GM12872 (cell line): Measurements from ENCODE around the gene VSX2.

Experiments
- TF ChIP-seq, protein P1 (sequence below): IDR thresholded peaks from 3 replicates; pipeline ENCODE4 v1.5.1; 2011; ENCODE audit warnings: low read depth, mild to moderate bottlenecking, low read length, moderate library complexity; ENCODE audit not compliant: insufficient read depth

The VSX2 gene

DNA sequence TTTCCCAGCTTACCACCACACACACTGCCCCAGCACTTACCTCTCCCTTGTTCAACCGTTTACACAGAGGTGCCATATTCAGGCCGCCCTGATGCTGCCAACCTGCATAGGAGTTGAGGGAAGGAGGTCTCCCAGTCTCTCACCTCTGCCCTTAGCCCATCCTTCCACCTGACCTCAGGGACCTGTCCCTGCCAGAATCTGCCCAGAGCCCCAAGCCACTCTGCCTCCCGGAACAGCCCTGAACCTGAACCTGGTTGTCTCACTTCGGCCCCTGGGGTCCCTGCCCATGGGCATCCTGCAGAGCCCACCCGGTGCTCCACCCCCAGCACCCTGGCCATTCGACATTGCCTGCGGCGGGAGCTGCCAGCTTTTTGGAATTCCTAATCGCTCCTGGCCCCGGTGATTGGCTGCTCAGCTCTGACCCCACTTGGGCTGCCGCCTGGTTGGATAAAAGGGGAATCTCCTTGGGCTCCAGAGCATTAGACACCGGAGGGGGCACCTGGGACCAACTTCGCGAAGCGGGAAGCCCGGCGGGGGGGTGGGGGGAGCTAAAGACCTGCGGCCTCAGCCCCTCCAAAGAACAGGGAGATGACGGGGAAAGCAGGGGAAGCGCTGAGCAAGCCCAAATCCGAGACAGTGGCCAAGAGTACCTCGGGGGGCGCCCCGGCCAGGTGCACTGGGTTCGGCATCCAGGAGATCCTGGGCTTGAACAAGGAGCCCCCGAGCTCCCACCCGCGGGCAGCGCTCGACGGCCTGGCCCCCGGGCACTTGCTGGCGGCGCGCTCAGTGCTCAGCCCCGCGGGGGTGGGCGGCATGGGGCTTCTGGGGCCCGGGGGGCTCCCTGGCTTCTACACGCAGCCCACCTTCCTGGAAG lies at the start of gene VSX2:
VSX2 (plus strand) TSS at position 476 of the 874 bp plus-strand sequence; CDS start at position 589, 113 bp downstream.
- TF ChIP-seq, protein P1, sequence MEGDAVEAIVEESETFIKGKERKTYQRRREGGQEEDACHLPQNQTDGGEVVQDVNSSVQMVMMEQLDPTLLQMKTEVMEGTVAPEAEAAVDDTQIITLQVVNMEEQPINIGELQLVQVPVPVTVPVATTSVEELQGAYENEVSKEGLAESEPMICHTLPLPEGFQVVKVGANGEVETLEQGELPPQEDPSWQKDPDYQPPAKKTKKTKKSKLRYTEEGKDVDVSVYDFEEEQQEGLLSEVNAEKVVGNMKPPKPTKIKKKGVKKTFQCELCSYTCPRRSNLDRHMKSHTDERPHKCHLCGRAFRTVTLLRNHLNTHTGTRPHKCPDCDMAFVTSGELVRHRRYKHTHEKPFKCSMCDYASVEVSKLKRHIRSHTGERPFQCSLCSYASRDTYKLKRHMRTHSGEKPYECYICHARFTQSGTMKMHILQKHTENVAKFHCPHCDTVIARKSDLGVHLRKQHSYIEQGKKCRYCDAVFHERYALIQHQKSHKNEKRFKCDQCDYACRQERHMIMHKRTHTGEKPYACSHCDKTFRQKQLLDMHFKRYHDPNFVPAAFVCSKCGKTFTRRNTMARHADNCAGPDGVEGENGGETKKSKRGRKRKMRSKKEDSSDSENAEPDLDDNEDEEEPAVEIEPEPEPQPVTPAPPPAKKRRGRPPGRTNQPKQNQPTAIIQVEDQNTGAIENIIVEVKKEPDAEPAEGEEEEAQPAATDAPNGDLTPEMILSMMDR = no peak

DNA sequence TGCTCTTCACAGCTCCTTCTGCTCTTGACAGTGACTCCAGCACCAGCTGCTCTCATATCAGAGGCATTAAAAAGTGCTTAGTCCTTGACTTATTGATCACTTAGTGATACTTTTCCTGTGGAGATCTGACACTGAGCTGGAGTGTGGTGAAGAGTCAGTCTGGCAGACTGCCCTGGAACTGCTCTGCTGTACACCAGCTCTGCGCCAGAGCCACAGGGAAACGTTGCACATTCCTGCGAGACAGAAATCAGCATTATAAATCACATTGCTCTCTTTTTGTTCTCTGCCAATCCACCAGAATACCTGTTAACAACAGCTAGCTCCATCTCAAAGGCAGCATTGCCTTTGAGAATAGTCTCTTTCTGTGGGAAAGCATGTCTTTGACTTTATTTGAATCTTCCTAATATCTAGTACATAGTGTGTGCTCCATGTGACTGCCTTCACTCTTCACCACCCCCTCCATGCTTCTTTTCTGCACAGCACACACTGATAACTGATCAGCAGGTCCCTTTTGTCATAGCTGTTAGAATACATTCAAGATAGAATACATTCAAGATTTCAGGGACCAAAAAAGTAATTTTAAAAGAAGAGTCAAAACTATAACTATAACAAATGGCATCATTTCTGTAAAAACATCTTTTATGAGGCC lies 48.2 kb upstream of the VSX2 start:
- TF ChIP-seq, protein P1 = no peak

DNA sequence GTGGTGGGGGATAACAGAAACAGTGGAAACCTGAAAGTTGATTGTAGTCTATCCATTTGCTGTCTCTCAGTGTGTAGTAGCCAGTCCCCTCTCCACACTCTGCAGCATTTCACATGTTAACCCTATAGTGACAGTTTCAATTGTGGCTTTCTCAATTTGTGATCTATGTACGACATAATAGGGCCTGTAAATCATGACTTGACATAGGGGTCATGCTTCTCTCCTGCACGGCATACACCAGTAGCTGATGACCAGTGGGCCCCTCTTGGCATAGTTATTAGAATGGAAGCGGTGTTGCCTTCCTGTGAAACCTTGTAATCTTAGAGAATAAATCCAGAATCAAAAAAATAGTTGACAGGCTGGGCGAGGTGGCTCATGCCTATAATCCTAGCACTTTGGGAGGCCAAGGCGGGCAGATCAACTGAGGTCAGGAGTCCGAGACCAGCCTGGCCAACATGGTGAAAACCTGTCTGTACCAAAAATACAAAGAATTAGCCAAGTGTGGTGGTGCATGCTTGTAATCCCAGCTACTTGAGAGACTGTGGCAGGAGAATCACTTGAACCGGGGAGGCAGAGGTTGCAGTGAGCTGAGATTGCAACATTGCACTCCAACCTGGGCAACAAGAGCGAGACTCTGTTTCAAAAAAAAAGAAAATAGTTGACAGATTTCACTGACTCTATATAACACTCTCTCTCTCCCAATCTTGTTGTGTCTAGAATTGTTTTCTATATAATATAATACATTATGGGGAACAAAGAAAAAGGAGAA lies 44.6 kb upstream of the VSX2 start:
- TF ChIP-seq, protein P1 = no peak

DNA sequence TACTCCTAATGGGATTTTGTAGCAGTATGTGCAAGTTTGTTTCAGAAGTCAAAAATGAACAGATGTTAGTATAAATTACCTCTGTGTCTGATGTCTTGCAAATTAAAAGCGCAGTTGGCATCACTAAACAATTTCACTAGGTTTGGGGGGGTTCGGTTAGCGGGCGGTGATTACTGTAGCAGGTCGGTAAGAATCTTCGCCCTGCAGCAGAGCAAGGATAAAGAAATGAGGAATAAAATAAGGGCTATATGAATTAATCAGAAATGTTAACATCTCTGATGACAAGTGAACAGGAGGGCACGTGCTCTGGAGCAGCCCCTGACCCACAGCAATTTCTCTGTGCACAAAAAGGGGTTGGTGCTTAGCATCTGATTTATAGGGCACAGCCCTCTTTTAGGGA lies 43.6 kb upstream of the VSX2 start:
- TF ChIP-seq, protein P1 = no peak

DNA sequence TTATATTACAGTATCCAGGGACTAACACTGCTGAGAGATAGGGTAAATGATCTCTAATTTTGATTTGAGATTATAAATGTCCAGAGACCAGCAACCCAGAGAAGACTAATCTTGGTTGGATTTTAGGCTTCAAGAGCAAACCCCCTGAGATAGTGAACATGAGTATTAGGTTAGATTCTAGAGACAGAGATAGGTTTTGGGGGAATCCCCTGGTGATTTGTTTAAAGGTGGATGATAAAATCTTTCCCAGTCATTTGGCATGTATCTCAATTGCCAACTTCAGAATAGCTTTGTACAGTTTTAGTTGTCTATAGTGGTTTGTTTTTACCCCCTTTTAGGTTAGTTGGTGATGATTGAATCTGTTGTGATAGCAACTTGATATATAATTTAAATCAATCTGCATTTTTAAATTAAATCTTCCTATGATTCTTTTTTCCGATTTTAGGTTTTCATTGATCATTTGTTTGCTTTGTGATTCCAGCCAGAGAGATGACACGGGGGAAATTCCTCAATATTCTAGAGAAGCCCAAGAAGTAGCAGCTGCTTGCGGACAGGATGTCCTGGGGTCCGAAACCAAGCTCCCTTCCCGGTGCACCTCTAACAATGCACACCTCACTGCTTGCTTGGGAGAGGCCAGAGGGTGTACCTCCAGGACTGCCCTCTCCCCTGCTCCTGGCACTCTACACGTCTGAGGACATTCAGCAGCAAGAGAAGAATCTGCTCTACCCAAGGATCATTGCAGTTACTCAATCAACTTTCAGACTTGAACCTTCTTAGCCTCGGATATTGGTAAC lies 40.6 kb upstream of the VSX2 start:
- TF ChIP-seq, protein P1 = no peak

DNA sequence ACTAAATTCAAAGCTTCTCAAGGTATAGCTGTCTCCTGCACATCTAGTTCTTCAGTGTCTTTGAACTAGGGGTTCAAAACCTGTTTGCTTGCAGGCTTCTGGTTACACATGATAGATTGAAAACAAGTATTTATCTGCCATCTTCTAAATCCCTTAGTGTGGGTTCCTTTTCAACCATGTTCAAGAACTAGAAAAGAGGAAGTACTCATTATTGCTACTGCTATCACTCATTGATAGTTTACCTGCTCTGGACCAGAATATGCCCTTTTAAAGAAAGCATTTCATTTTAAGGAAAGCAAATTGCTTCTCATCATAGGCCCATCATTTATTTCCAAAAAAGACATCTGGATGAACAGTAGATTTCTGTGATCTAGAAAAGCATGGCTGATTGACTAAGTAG lies 37.1 kb upstream of the VSX2 start:
- TF ChIP-seq, protein P1 = no peak
